HG02852 (cell line): ENCODE data around the gene WNT7B.

ENCODE experiments used
- ATAC-seq: cut with Tn5 transposase; IDR thresholded peaks from one replicate; pipeline ENCODE4 v1.9.1; 2021; ENCODE audit warnings: mild to moderate bottlenecking, moderate library complexity; ENCODE audit not compliant: unreplicated experiment

The WNT7B gene

DNA sequence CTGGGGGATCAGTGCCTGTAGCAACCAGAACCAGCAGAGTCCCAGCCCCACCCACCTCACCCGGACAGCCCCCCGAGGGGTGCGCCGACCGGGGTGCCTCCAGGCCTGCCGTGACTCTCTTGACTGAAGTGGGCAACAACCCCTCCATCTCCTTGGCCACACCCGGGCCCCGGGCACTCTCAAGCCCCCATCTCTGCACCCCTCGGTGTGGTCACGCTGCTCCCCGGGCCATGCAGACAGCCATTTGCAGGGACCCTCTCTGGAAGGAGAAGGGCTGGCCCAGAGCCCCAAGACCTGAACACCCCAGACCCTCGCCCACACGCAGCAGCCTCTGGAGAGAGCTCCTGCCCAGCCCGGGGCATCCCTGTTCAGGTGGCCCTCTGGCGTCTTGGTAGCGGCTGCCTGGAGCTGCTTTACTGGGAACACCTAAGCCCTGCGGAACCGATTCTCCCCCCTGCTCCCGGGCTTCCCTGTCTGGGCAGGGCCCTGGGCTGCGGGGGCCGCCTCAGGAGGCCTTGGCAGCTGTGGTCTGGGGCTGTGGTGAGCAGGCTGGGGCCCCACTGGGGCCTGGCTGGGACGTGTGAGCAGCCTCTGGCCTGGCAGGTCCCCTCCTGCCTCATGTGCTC is 84.9 kb downstream of the WNT7B start:
- no peak for ATAC-seq

GRCh38 chr22:45891471-45891995 is 85.4 kb downstream of the WNT7B start:
- ATAC-seq = no peak

DNA sequence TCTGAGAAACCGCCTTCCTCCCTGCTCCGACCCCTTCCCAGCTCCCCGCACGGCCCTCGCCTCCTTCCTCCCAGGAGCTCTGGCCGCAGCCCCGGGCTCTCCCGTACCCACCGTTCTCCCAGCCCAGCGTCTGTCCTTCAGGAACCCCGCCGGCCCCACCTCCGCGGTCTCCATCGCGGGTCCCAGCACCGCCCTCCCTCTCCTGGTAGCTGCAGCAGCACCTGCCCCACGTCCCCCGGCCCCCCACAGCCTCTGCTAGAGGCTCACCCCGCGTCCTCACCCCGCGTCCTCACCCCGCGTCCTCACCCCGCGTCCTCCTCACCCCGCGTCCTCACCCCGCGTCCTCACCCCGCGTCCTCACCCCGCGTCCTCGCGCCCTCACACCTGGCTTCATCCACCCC is 85.9 kb downstream of the WNT7B start:
- no peak for ATAC-seq

DNA sequence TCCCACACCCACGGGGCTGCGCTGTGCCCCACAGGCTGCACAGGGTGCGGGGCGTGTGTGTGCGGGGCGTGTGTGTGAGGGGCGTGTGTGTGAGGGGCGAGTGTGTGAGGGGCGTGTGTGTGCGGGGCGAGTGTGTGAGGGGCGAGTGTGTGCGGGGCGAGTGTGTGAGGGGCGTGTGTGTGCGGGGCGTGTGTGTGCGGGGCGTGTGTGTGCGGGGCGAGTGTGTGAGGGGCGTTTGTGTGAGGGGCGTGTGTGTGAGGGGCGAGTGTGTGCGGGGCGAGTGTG is 86.7 kb downstream of the WNT7B start:
- ATAC-seq = no peak

GRCh38 chr22:45889539-45890350 is 87.2 kb downstream of the WNT7B start:
- ATAC-seq = no peak

- ATAC-seq = no peak
Measured at GRCh38 chr22:45889093-45889538, 87.8 kb downstream of the WNT7B start.

GRCh38 chr22:45888221-45889092 is 88.5 kb downstream of the WNT7B start:
- no peak for ATAC-seq

DNA sequence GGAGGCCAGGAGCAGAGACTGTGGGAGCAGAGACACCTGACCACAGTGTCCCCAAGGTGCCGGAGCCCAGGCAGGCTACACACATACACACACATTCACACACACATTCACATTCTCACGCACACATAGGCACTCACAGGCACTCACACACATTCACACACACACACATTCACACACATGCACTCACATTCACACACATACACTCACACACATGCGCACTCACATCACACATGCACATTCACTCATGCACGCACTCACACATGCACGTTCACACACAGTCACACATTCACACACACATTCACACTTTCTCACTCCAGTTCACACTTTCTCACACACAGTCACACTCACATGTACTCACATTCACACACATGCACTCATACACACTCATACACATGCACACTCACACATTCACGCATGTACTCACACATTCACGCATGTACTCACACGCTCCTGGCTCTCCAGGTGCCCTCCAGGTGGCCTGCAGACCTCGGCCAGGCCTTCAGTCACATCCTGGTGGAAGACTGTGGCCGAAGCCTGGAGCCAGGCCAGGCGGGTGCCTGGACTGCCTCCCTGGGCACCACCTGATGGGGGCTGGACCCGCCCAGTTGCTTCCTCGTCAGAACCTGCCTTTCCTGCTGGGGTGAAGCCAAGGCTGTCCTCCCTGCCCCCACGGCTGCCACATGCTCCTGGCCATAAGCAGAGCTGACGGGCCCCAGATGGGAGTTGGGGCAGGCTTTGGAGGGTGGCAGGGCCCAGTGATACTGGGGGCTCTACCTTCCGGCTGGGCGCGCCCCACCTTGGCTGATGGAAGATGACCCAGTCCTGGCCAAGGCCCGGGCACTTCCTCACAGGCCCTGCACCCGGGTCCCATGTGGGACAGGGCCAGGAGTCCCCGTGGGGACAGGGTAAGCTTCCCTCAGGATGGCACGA is 89.5 kb downstream of the WNT7B start:
- ATAC-seq = no peak

GRCh38 chr22:45886540-45886939 is 90.4 kb downstream of the WNT7B start:
- no peak for ATAC-seq

DNA sequence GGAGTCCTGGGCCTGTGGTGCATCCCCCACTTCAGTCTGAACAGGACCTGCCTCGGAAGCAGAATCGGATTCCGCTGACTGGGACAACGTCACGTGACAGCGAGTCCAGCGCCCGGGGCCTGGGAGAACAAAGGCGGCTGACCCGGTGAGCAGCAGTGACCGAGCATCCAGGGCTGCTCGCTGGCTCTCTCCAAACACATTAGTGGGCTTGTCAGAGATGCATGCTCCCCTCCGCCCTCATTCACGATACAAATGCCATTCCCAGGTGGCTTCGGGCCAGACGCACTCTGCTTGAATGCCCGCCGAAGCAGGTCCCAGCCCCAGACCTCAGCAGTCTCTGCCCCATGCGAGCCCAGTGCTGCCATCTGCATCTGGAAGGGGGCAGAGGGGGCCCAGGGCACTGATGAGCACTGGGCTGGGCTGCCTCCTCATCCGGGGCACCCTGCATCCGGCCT is 91.0 kb downstream of the WNT7B start:
- ATAC-seq = no peak

- ATAC-seq = no peak
Measured at GRCh38 chr22:45885171-45885840, 91.7 kb downstream of the WNT7B start.

DNA sequence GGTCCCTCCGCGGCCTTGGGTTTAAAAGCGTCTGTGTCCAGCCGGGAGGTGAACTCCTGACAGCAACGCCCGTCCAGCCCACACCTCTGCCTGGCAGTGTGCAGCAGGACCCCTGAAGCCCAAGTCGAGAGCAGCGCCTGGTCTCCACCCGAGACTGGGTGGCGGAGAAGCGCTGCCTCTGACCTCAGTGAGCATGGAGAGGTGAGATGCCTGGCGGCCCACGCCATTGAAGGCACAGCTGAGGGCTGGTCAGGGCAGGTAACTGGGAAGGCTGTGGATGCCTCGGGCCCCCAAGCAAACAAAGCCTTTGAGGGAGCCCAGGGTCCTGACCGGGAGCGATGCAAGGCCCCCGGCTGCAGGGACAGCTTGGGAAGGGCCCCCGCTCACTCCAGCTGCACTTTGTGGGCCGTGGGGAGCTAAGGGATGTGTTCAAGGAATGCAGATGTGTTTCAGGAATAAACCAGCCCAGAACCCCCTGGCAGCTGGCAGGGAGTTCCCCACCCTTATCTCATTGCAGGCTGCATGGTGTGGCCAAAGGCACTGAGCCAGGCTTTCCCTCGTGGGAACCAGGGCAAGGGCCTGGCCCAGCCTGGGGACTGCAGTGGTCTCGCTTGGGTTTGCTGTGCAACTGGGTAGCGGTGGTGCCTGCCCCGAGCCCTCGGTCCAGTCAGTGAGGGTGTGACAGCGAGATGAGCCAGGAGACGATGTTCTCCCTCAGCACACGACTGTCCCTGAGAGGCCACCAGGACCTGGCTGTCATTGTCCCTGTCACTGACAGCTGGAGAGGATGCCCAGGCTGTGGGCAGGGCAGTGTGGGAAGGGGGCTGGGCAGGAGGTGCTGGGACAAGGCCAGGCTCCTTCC is 92.5 kb downstream of the WNT7B start:
- no peak for ATAC-seq

- no peak for ATAC-seq
Measured at GRCh38 chr22:45883811-45884170, 93.2 kb downstream of the WNT7B start.

- no peak for ATAC-seq
Measured at GRCh38 chr22:45882881-45883810, 93.8 kb downstream of the WNT7B start.

DNA sequence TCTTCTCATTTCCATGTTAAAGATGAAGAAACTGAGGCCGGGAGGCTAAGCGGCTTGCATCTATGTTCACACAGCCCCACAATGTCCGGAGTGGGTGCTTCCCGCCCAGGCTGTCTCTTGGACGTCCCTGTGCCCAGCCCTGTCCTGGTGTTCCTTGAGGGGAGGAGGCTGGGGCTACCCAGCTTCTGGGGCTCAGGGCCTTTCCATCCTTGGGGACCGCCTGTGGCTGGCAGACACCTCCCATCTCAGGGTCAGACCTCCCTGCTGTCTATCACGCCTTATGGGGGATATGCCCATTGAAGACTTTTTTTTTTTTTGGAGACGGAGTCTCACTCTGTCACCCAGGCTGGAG is 95.5 kb downstream of the WNT7B start:
- ATAC-seq = no peak

GRCh38 chr22:45880716-45881523 is 96.0 kb downstream of the WNT7B start:
- no peak for ATAC-seq

DNA sequence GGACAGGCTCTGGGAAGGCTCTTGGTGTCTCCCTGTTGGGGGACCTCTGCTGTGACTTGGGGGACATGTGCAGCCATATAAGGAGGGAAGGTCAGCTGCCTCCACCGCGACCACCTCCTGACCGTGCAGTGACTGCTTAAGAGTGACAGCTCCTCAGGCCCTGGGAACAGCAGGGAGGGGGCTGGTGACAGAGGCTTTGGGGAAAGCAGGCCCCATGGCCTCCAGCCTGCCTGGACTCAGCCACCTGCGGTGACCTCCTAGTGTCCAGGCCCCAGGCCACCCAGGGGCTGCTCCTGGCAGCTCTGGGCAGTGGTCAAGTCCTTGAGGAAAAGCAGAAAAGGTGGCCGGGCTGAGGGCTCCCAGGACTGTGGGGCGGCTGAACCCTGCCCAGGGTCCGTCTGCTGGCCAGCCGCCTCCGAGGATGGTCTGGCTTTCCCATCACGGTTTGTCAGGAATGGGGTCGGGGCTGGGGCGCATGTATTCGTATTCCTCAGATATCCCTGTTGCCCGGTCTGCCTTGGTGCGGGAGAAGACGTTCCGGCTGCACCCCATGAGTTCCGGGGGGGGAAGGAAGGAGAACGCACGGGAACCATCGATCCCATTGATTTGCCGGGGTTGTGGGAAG is 96.8 kb downstream of the WNT7B start:
- no peak for ATAC-seq
